GM11168 (cell line): Measurements from ENCODE around the gene CRADD.
"Not testable (repeated sequence)": the region's sequence is repeated elsewhere in the genome, so short reads cannot be mapped to it uniquely, and the experiment has no call there.

Experiments used
- in situ Hi-C: fragments of 300-500 bp; cut with MboI; formaldehyde crosslinking; loops from one replicate; pipeline ENCODE4 v1.12.0; 2022; ENCODE audit warnings: low sequenced_read_pairs; ENCODE audit not compliant: unreplicated experiment

CRADD gene

DNA sequence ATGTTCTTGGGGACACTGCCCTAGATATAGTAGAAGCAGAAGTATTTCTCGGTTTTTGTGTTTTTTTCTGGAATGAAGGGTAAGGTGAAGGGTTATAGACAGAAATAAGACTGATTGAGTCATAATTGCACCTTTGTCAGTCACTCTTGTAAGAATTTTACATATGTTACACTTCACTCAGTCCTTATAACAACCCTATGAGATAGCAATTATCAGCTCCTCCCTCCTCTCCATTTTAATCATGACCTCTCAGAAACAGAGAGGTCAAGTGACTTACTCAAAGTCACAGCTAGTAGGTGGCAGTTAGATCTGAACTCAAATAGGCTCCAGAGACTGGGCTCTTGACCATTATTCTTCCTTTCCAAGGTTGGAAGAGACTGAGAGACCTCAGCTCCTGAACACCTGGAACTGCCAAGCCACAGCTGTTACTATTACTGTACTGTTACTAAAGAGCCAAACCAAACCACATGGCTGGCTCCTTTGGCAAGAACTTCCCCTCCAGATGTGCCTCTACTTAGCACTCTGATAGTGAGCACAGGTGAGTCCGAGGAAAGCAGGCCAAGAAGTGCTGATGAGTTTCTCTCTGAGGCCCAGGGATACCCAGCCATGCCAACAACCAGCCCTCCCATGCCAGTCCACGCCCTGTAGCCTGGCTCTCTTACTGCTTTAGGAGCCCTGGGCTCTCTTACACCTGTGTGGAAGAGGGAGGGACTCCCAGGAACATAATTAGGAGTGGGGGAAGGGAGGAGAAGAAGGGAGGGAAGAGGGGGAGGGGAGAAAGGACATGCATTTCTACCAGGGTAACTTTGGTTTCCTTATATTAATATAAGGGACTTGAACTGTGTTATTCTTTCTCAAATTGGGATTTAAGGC lies 121.3 kb downstream of the CRADD start:
- in situ Hi-C loops = no loop called here

- in situ Hi-C loops = not testable (repeated sequence)
Measured at GRCh38 chr12:93801666-93802065, 124.5 kb downstream of the CRADD start.

GRCh38 chr12:93802293-93802692 lies 125.1 kb downstream of the CRADD start:
- in situ Hi-C loops = no loop called here

DNA sequence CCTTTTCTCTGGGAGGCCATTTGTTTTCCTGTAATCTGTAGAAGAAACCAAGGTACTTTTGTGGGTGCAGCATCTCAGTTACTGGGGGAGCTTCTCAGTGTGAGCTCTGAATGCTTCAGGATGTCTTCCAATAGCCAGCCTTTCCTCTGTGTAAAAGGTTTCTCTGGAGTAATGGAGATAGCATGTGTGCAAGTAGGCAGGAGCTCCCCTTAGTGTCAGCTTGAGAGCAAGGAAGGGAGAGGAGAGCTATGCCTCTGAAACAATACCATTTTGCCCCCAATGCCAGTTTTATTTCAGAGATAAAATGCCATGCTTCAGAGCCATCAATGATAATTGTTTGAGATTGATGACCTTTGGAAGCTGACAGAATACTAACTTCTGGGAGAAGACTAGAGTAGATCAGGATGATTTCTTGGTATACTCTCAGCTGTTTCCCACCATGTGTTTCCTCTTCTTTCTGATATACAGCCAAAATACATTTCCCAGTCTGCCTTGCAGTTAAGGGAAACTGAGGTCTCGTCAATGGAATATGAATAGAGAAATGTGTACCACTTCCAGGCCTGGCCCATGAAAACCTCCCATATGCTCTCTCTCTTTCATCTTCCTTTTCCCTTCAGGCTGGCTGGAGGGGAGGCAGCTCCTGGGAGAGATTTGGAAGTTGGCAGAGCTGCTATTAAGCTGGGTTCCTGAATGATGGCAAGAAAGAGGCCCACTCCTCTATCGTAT lies 125.7 kb downstream of the CRADD start:
- in situ Hi-C loops = no loop called here

GRCh38 chr12:93803424-93803807 lies 126.2 kb downstream of the CRADD start:
- in situ Hi-C loops = no loop called here

DNA sequence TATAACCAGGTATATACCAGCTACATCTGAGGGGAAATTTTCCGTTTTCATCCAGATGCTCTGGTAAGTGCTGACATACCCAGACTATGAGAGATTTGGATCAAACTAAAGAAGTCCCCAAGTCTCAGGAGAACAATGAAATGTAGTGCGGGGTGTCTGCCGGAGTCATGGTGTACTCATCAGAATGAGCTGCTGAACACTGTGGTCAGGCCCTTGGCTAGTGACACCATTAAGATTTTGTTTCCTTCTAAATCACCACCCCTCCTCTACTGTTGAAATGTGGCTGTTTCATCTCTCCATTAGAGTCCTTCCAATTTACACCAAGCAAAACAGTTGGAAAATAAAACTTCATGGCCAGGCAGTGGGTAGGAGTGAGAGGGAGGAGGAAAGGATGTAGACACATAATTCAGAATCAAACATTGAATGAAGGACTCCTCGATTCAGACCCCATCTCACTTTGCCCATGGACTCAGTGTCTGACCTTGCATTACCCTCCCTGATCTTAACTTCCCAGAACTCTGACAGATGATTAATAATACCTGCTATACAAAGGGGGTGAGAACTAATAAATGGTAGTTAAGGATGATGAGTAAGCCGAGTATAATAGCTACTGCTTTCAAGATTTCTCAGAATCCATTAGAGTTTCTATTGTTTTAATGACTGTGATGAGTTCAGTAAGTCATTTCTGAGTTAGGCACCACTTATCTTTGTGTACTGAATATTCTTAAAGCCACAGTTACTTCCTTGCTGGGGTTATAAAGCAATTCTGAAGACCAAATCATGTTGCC lies 127.4 kb downstream of the CRADD start:
- in situ Hi-C loops = no loop called here

- in situ Hi-C loops = no loop called here
Measured at GRCh38 chr12:93805736-93806141, 128.6 kb downstream of the CRADD start.

- in situ Hi-C loops = no loop called here
Measured at GRCh38 chr12:93807354-93807753, 130.2 kb downstream of the CRADD start.

- in situ Hi-C loops = no loop called here
Measured at GRCh38 chr12:93808169-93808899, 131.2 kb downstream of the CRADD start.

GRCh38 chr12:93812626-93813025 lies 135.5 kb downstream of the CRADD start:
- in situ Hi-C loops = no loop called here

DNA sequence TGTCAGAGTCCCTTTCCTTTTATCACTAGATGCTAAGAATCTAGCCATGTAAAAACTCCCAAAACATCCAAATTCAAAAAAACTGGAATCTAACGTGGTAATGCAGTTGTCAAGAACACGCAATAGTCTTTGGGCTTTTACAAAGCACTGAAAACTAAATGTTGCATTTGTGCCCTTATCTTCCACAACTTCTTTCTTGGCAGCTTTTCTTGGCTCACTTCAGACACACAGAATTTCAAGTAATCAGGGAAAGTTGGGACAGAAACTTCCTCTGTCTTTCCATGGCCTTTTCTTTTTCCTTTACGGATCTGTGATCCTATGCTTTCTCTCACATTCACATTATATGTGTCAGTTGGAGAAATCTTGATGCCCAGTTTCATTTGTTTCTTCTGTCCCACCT lies 136.0 kb downstream of the CRADD start:
- in situ Hi-C loops = no loop called here

DNA sequence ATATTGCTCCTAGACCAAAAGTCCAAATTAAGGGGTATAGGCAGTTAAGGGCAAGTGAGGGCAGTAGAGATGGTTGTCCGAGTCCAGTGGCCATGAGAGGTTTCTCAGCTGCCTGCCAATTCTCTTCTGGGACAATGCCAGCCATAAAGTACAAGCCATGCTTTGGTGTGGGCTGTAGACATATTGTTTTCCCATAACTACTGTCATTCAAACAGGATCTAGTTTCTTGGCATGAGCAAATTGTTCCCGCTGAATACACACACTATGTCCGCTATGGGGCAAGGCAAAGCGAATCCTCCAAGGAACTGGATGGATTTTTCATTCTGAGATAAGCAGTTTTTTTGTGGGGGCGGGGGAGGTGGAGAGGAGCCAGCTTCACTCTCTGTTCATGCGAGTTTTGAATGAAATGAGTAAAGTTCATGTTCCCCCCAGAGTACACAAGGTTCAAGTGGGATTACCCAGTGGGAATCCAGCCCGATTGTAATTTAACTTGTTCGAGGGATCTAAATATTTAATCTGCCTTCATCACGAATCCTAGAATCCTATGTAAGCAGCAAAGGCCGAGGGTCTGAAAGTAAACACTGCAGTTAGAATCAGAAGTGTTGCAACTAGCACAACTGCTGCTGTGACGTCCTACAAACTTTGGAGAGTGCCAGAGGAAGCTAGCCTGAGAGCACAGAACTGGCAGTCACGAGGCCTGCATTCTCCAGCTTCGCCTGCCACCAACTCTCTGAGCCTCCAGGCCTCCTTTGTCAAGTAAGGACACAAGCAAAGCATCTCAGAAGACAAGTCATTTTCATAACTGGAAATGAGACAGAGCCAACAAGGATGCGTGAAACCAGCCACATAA lies 137.0 kb downstream of the CRADD start:
- in situ Hi-C loops = no loop called here

DNA sequence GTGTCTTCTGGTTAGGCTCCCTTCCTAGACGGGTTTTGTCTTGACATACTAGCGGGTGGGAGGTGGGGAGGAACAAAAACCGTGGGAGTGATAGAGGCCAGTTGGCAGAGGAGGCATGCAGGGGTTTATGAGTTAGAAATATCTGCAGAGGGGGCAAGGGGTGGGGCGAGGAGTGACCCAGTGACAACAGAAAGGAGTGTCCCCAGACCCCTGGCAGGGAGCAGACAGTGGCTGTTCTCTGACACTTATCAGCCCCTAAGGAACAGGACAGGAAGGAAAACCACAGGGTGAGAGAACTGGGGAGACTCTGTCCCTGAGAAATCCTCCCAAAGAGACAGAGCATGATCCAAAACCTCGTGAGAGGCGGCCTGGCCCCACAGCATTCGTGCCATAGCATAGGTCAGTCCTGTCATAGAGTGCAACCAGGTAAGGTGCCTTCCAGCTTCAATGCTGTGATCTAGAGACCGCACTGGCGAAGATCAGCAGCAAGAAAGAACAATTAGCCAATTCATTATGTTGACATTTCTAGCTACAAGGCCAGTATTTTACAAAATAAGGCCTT lies 141.4 kb downstream of the CRADD start:
- in situ Hi-C loops = no loop called here

DNA sequence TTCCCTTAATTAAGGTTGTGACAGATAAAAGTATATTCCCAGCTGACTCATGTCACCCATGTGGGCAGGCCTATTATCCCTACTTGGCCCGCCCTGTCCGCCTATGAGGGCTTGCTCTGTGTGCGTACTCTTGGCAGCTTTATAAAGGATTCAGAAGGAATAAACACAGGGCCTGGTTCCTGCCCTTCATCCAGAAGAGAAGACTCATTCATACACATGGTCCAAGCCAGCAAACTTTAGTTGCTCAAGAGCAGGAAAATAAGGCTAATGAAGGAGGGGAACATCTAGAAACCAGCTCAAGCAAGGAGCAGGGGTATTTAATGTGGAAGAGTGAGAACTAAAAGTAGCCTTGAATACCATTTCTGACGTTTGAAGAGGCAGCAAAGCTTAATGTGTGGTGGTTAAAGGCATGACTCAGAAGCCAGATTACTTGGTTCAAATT lies 141.9 kb downstream of the CRADD start:
- in situ Hi-C loops = no loop called here

DNA sequence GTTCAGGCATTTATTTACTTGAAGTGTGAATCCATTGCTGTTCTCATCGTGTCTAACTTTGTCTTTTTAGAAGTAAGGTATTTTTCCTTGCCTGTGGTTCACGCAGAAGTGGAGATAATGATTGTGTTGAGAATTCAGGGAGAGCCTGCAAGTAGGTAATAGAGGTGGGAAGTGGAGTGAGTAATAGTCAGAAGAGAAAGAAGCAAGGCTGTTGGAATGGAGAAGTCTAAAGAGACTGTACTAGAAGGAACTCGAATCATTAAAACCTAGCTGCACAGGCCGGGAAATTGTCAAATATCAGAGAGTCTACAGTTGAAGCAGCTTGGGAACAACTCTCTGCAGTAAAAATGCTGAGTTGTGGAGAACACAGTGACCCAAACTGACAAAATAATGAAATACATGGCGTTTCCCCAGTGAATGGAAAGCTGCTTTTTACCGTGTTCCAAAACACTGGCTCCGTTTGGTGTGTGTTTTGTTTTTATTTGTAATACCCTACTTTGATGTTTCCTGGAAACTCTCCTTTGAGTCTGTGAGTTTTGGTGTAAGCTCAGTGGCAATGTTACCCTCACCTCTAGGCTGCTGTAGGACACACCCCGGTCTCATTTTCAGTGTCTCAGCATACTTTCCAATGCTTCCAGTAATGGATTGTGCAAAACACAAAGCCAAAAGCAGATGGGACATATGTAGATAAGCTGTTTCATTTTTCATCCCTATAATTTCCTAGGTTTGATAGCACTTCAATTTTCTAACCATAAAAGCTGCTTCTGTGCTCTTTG lies 146.6 kb downstream of the CRADD start:
- in situ Hi-C loops = no loop called here

DNA sequence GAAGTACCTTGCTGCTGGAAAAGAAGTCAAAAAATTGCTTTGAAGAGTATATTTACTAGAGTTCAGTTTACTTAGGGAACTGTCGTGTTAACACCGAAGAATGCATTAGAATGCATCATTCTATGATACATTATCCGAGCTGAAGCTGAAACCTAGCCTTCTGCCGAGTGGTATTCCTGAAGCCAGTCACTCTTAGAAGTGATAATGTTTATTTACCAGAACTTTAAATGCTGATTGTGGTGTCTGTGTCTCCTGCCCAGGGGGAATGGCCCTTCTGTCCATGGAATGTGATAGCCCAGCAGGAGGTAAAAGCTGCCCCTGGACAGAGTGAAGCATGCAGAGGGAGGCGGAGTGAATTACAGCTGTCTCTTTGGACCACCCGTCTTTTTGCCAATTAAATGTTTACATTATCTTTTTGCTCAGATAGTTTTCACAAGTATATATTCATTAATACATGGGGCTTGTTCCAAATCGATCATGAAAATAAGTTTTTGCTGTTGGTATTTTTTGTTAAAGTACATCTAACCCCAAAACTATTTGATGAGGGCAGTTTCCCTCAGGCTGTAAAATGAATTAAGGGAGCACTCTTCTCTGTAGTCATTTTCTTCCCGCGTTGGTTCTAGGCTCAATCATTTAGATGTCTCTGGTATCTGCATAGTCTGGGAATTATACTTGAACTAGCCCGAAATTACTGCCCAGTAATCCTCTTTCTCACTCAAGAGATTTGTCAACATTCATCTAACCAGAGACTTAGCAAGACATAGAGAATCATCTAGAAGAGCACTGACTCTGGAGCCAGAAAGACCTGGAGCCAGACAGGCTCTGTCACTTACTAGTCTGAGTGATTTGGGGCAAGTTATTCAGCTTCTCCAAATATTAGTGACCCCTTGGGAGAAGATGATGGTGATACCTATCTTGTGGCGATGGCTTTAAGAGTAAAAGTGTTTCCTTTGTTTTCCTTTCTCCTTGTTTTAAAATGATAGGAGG lies 147.6 kb downstream of the CRADD start:
- in situ Hi-C loops = no loop called here

- in situ Hi-C loops = no loop called here
Measured at GRCh38 chr12:93825501-93825888, 148.3 kb downstream of the CRADD start.
